HEK293 (cell line): ENCODE measurements around the gene XYLB.

Experiments
- ZNF184 ChIP-seq: fragments of 450-650 bp; IDR thresholded peaks from 2 replicates; pipeline ENCODE4 v1.5.1; 2018; ENCODE audit warnings: missing biosample characterization, mild to moderate bottlenecking, missing genetic modification characterization
- ZNF521 ChIP-seq: fragments of 450-650 bp; formaldehyde crosslinking; IDR thresholded peaks from 2 replicates; pipeline ENCODE4 v1.5.1; 2017; ENCODE audit warnings: missing biosample characterization, mild to moderate bottlenecking, missing genetic modification characterization

GRCh38 chr3:38460377-38461270 is 114.0 kb downstream of the XYLB start:
- TF ChIP-seq ZNF184 (tag by site-specific recombination) (no peak), ZNF521 (tag by site-specific recombination) (no peak)
